ENCODE results near the gene ABCA6.

Gene ABCA6

DNA sequence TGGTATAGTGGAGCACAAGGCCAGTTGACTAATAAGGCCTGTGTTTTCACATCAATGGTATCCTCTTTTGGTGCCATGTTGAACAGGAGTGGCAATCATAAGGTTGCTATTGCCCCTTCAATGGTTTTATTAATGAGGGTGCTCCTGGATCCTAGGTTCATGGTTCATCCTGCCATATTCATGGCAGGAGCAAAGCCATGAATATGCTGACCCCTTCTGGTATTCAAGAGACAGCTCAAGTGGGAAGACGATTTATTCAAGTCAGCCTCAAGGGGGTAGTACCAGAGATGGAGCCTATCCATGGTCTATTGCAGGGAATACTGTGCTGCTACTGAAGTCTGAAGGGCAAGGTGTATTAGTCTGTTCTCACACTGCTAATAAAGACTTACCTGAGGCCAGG is 83.5 kb downstream of the ABCA6 start:
- no peaks in the 10 kb centered on the region for H3K4me1 ChIP-seq (ENCODE audit: control insufficient read depth in 1 of 2, insufficient read depth in 1 of 2, low read depth in 1 of 2, low read length in 1 of 2)
- TF ChIP-seq, protein P1, sequence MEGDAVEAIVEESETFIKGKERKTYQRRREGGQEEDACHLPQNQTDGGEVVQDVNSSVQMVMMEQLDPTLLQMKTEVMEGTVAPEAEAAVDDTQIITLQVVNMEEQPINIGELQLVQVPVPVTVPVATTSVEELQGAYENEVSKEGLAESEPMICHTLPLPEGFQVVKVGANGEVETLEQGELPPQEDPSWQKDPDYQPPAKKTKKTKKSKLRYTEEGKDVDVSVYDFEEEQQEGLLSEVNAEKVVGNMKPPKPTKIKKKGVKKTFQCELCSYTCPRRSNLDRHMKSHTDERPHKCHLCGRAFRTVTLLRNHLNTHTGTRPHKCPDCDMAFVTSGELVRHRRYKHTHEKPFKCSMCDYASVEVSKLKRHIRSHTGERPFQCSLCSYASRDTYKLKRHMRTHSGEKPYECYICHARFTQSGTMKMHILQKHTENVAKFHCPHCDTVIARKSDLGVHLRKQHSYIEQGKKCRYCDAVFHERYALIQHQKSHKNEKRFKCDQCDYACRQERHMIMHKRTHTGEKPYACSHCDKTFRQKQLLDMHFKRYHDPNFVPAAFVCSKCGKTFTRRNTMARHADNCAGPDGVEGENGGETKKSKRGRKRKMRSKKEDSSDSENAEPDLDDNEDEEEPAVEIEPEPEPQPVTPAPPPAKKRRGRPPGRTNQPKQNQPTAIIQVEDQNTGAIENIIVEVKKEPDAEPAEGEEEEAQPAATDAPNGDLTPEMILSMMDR (IDR thresholded peaks at IDR 0.05): no peak
- no peak overlapping the region for H3K4me3 ChIP-seq (ENCODE audit: low read depth in 1 of 2, low read length in 1 of 2)
- H3K36me3 ChIP-seq: no peaks in the 10 kb centered on the region
- no peaks in the 10 kb centered on the region for H3K27me3 ChIP-seq
- no peak overlapping the region for H3K27ac ChIP-seq
- H3K9me3 ChIP-seq: no peaks in the 10 kb centered on the region

DNA sequence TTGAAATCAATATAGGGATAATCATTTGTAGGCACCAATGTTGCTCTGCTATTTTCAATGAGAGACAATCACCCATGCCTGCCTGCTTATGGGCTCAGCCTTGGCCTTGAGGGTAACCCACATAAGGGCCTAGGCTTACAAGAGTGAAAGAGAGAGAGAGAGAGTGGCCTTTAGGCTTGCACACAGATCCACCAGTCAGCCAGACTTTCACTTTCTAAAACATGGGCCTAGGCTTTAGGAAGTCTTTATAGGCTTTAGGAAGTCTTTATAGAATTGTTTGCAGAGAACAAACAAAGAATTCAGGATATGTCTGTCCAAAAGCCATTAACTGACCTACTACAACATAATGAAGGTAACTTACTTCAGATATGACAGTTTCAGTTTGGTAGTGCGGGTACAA is 84.4 kb downstream of the ABCA6 start:
- no peaks in the 10 kb centered on the region for H3K36me3 ChIP-seq
- no peak overlapping the region for H3K4me3 ChIP-seq (ENCODE audit: low read depth in 1 of 2, low read length in 1 of 2)
- TF ChIP-seq, protein P1 (IDR thresholded peaks at IDR 0.05): no peak
- no peak overlapping the region for H3K27ac ChIP-seq
- no peaks in the 10 kb centered on the region for H3K9me3 ChIP-seq
- no peaks in the 10 kb centered on the region for H3K27me3 ChIP-seq
- H3K4me1 ChIP-seq (ENCODE audit: control insufficient read depth in 1 of 2, insufficient read depth in 1 of 2, low read depth in 1 of 2, low read length in 1 of 2): no peaks in the 10 kb centered on the region

DNA sequence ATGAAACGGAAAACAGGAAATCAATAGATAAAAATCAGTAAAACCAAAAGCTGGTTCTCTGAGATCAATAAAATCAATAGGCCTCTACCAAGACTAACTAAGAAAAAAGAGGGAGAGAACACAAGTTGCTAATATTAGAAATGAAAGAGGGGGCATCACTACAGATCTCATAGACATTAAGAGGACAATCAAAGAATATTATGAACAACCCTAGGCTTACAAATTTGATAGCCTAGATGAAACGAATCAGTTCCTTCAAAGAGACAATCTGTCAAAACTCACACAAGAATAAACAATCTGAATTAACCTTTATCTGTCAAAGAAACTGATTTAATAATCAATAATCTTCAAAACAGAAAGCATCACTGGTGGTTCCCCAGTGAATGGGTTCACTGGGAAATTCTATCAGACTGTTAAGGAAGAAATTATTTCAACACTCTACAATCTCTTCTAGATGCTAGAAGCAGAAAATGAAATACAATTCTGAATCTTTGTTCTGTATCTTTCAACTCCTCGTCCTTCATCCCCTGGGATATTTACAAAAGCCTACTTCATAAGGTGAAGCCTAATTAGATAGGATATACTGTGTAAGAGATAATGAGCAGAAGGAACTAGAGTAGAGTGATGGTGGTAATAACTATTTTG is 85.4 kb downstream of the ABCA6 start:
- H3K27me3 ChIP-seq: no peaks in the 10 kb centered on the region
- TF ChIP-seq, protein P1 (IDR thresholded peaks at IDR 0.05): no peak
- no peak overlapping the region for H3K4me3 ChIP-seq (ENCODE audit: low read depth in 1 of 2, low read length in 1 of 2)
- no peak overlapping the region for H3K27ac ChIP-seq
- H3K36me3 ChIP-seq: no peaks in the 10 kb centered on the region
- H3K9me3 ChIP-seq: no peaks in the 10 kb centered on the region
- peaks cover under 1 to 2% of the 10 kb centered on the region in 2 experiments for H3K4me1 ChIP-seq (ENCODE audit: control insufficient read depth in 1 of 2, insufficient read depth in 1 of 2, low read depth in 1 of 2, low read length in 1 of 2)

DNA sequence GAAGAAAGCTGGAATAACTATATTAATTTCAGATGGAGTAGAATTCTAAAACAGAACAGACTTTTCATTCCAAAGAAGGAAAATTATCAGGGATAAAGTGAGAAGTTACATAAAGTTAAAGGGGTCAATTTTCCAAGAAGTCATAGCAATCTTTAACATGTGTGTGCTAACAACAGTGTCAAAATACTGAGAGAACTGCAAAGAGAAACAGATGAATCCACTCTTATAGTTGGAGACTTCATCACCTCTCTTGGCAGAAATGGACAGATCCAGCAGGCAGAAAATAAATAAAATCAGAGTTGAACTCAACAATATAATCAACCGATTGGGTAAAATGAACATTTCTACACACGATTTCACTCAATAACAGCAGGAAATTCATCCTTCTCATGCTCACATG is 86.4 kb downstream of the ABCA6 start:
- Histone ChIP-seq H3K27ac (no peak overlapping the region), H3K9me3 (no peaks in the 10 kb centered on the region), H3K27me3 (no peaks in the 10 kb centered on the region), H3K4me1 (ENCODE audit: control insufficient read depth in 1 of 2, insufficient read depth in 1 of 2, low read depth in 1 of 2, low read length in 1 of 2) (peaks cover 6 to 8% of the 10 kb centered on the region in 2 experiments), H3K36me3 (no peaks in the 10 kb centered on the region), H3K4me3 (ENCODE audit: low read depth in 1 of 2, low read length in 1 of 2) (no peak overlapping the region)
- TF ChIP-seq, protein P1 (IDR thresholded peaks at IDR 0.05): no peak

DNA sequence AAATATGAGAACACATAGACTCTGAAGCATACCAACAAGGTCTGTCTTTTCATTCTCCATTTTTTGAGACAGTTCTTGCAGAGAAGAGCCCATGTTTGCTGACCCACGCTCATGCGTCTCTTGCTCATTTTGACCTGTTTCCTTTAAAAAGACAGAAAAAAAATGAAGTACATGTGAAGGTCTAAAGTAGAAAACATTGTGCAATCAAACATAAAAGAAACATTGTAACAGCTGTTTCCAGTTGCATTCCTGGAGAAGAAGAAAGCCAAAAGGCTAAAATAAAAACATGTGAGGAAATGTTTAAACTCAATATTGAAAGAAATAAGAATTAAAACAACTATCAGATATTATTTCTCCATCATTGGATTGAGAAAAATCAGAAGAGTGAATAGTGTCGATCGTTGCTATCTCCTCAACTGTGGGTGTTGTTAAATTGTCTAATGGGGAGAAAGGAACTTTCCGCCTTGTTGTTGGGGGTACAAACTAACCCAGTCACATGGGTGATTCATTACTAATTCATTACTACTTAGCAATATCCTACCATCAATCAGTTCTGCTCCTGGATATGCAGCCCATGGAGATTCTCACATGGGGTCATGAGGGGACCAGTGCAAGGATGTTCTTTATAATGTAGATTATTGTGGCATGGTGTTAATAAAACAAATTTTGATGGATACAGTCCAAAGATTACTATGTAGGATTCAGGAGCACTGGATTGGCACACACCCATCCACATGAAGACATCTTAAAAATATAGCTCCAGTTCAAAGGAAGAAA is 90.5 kb downstream of the ABCA6 start:
- TF ChIP-seq, protein P1 (IDR thresholded peaks at IDR 0.05): no peak
- Histone ChIP-seq H3K27me3 (no peaks in the 10 kb centered on the region), H3K4me1 (ENCODE audit: control insufficient read depth in 1 of 2, insufficient read depth in 1 of 2, low read depth in 1 of 2, low read length in 1 of 2) (peaks cover 28 to 37% of the 10 kb centered on the region in 2 experiments), H3K27ac (no peak overlapping the region), H3K4me3 (ENCODE audit: low read depth in 1 of 2, low read length in 1 of 2) (no peak overlapping the region), H3K9me3 (no peaks in the 10 kb centered on the region), H3K36me3 (no peaks in the 10 kb centered on the region)

Data from neutrophil (primary cell).